ENCODE results near the gene TFCP2L1. TPM values are rescaled to one million over a fixed set of nuclear protein-coding genes. Genes with fewer than 3 reads are reported as not detected.

The TFCP2L1 gene
- total and polyA plus RNA-seq, 2 experiments from 2014 or later: 0.94 to 6.4 TPM

- Mint-ChIP-seq H3K4me1 (no peaks in the 10 kb centered on the region), H3K27me3 (ENCODE audit: insufficient read depth, low read depth, poor library complexity) (peaks cover 4% of the 10 kb centered on the region), H3K36me3 (ENCODE audit: low read depth) (no peaks in the 10 kb centered on the region), H3K27ac (no peak overlapping the region), H3K4me3 (no peak overlapping the region), H3K9me3 (no peaks in the 10 kb centered on the region; the same call in 2 of the 3 replicates)
- H3K79me2 ChIP-seq (replicated peaks; ENCODE audit: insufficient read depth): no peaks in the 10 kb centered on the region
- H3K4me1 ChIP-seq (ENCODE audit: insufficient read depth): no peaks in the 10 kb centered on the region
- no peaks in the 10 kb centered on the region for H3K9me2 ChIP-seq (ENCODE audit: insufficient read depth)
- H3K27ac ChIP-seq (ENCODE audit: low read depth): no peak overlapping the region
- no peaks in the 10 kb centered on the region for H3K36me3 ChIP-seq (ENCODE audit: insufficient read depth)
- TF ChIP-seq ZNF462 (CRISPR knock-in tag; IDR thresholded peaks at IDR 0.05) (no peak), POLR2AphosphoS5 (IDR thresholded peaks at IDR 0.05; ENCODE audit: low read depth) (no peak), JUNB (IDR thresholded peaks at IDR 0.05; ENCODE audit: unreplicated experiment) (no peak), ZNF331 (CRISPR knock-in tag; IDR thresholded peaks at IDR 0.05; ENCODE audit: low read depth) (no peak), STAT1 (IDR thresholded peaks at IDR 0.05; ENCODE audit: unreplicated experiment) (no peak), EZH2 (IDR thresholded peaks at IDR 0.05; ENCODE audit: low read depth, unreplicated experiment) (no peak), EZH2phosphoT487 (IDR thresholded peaks at IDR 0.05; ENCODE audit: unreplicated experiment) (no peak), NANOG (IDR thresholded peaks at IDR 0.05; ENCODE audit: borderline replicate concordance) (no peak), ETS1 (IDR thresholded peaks at IDR 0.05) (no peak), ZNF114 (CRISPR knock-in tag; IDR thresholded peaks at IDR 0.05) (no peak), CTCF (conservative IDR thresholded peaks at IDR 0.05; ENCODE audit: low read depth in 2 of 2) (no peak), CREB1 (CRISPR knock-in tag; IDR thresholded peaks at IDR 0.05; ENCODE audit: low read depth) (no peak)
- TF ChIP-seq, protein P1, sequence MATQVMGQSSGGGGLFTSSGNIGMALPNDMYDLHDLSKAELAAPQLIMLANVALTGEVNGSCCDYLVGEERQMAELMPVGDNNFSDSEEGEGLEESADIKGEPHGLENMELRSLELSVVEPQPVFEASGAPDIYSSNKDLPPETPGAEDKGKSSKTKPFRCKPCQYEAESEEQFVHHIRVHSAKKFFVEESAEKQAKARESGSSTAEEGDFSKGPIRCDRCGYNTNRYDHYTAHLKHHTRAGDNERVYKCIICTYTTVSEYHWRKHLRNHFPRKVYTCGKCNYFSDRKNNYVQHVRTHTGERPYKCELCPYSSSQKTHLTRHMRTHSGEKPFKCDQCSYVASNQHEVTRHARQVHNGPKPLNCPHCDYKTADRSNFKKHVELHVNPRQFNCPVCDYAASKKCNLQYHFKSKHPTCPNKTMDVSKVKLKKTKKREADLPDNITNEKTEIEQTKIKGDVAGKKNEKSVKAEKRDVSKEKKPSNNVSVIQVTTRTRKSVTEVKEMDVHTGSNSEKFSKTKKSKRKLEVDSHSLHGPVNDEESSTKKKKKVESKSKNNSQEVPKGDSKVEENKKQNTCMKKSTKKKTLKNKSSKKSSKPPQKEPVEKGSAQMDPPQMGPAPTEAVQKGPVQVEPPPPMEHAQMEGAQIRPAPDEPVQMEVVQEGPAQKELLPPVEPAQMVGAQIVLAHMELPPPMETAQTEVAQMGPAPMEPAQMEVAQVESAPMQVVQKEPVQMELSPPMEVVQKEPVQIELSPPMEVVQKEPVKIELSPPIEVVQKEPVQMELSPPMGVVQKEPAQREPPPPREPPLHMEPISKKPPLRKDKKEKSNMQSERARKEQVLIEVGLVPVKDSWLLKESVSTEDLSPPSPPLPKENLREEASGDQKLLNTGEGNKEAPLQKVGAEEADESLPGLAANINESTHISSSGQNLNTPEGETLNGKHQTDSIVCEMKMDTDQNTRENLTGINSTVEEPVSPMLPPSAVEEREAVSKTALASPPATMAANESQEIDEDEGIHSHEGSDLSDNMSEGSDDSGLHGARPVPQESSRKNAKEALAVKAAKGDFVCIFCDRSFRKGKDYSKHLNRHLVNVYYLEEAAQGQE (IDR thresholded peaks at IDR 0.05; ENCODE audit: unreplicated experiment): no peak
- ATAC-seq: no peak
- DNase-seq (ENCODE audit: low spot score): no peak
- no peaks in the 10 kb centered on the region for H3F3A ChIP-seq (replicated peaks; ENCODE audit: low read depth)
- no peaks in the 10 kb centered on the region for H4K20me1 ChIP-seq (replicated peaks; ENCODE audit: insufficient read depth)
- no peak overlapping the region for H2AFZ ChIP-seq
- no peaks in the 10 kb centered on the region for H3K27me3 ChIP-seq (ENCODE audit: insufficient read depth)
- H3K4me3 ChIP-seq: no peak overlapping the region
- H3K4me2 ChIP-seq: no peak overlapping the region
Measured at GRCh38 chr2:121293450-121294325, 8.7 kb upstream of the TFCP2L1 start.

Measured in GM23338 (cell line).